ENCODE data around the gene FLNB. TPM values are rescaled to one million over a fixed set of nuclear protein-coding genes. Genes with fewer than 3 reads are reported as not detected.
"Not testable (repeated sequence)": the region's sequence is repeated elsewhere in the genome, so short reads cannot be mapped to it uniquely, and the experiment has no call there.

The FLNB gene
- total RNA-seq, 4 donors from 2014 or later, result 82.5 to 192 (median 145) TPM

DNA sequence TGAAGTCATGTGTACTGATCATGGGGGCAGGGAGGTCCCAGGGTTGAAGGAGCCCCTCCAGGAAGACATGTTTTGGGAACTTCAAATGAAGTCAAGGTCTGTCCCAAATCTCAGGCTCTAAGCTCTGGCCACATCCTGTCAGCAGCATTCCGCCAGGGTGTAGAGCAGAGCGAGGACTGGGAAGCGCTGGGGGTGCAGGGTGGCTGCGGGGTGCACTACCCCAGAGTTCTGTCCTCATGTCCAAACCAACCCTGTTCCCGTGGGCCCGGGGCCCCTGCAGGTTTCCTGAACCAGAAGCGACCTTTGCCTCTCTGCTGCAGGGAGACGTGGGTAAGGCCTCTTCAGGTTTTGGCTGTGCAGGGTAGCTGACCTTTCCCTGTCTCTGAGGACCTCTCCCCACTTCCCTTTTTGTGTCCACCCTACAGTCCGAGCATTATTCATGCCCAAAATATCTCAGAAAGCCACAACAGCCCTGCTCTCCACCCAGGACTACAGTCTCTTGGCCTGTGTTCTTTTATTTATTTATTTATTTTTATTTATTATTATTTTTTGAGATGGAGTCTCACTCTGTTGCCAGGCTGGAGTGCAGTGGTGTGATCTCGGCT is 26.6 kb upstream of the FLNB start:
- TF ChIP-seq, protein P1, sequence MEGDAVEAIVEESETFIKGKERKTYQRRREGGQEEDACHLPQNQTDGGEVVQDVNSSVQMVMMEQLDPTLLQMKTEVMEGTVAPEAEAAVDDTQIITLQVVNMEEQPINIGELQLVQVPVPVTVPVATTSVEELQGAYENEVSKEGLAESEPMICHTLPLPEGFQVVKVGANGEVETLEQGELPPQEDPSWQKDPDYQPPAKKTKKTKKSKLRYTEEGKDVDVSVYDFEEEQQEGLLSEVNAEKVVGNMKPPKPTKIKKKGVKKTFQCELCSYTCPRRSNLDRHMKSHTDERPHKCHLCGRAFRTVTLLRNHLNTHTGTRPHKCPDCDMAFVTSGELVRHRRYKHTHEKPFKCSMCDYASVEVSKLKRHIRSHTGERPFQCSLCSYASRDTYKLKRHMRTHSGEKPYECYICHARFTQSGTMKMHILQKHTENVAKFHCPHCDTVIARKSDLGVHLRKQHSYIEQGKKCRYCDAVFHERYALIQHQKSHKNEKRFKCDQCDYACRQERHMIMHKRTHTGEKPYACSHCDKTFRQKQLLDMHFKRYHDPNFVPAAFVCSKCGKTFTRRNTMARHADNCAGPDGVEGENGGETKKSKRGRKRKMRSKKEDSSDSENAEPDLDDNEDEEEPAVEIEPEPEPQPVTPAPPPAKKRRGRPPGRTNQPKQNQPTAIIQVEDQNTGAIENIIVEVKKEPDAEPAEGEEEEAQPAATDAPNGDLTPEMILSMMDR (IDR thresholded peaks at IDR 0.05), result no peak
- DNase-seq (ENCODE audit: low spot score) (no peak), ATAC-seq (ENCODE audit: low FRiP score) (no peak)

DNA sequence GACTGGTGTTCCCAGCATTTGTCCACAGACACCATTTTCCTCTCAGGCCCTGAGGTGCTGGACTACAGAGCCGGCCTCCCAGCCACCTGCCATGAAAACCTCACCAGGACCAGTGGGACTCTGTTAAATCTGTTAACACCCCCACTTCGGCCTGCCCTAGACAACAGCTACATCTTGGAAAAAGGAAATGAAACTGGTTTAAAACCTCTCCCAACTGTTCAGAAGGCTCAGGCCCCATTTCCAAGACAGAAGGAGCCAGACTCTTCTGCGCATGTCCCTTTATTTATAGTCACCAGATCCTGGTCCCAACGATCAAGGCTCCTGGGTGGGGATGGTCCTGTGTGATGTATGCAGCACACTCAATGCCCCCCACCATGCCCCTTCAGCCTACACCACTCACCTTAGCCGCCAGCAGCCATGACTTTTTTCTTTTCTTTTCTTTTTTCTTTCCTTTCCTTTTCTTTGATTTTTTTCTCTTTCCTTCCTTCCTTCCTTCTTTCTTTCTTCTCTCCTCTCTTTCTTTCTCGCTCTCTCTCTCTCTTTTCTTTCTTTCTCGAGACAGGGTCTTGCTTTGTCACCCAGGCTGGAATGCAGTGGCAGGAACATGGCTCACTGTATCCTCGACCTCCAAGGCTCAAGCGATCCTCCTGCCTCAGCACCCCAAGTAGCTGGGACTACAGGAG is 25.5 kb upstream of the FLNB start:
- ATAC-seq (ENCODE audit: low FRiP score), result no peak
- DNase-seq (ENCODE audit: low spot score), result no peak
- TF ChIP-seq, protein P1 (IDR thresholded peaks at IDR 0.05), result no peak

- ATAC-seq (ENCODE audit: low FRiP score), result peak; percentile 95
- DNase-seq (ENCODE audit: low spot score), result no peak
- TF ChIP-seq, protein P1 (IDR thresholded peaks at IDR 0.05), result no peak
Measured at GRCh38 chr3:57983734-57984518, 24.3 kb upstream of the FLNB start.

DNA sequence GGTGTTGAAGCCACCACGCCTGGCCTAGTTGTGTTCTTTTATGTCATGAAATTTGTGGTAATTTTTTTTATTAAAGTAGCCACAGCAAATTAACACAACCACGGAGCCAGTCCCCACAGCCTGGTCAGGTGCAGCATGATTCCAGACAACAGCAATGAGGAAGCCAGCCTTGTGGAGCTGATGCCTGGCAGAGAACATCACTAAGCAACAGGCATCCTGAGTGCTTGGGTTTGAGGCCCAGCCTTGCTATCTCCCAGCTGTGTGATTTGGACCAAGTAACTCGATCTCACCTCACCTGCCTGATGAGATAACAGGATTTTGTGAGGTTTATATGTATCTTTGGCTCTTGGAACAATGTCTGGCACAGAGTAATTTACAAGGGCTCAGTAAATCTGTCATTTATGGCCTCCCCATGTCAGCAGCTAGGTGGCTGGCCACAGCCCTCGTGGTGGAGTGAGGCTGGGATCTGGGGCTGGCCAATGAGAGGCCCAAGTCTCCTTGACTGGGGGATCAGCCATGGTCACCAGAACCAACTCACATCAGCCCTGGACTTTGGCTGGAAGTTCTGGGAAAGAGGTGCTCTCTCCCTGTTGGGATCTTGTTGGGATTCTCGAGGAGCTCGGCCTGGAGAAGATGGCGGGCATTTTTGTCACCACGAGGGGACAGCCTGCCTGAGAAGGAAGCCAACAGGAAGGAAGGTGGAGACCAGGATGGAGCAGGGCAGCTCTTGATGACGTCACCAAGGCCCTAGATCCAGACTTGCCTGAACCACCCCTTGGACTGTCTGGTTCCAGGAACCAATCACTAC is 22.8 kb upstream of the FLNB start:
- ATAC-seq (ENCODE audit: low FRiP score), result no peak
- TF ChIP-seq, protein P1 (IDR thresholded peaks at IDR 0.05), result no peak

GRCh38 chr3:57985984-57986246 is 22.3 kb upstream of the FLNB start:
- DNase-seq (ENCODE audit: low spot score), result no peak
- TF ChIP-seq, protein P1 (IDR thresholded peaks at IDR 0.05), result no peak
- no peak for ATAC-seq (ENCODE audit: low FRiP score)

More for the DNA sequence above, 22.8 kb upstream of the FLNB start:
- DNase-seq (ENCODE audit: low spot score), result no peak

- ATAC-seq (ENCODE audit: low FRiP score) (no peak), DNase-seq (ENCODE audit: low spot score) (no peak)
- TF ChIP-seq, protein P1 (IDR thresholded peaks at IDR 0.05), result no peak
Measured at GRCh38 chr3:57986261-57986660, 22.0 kb upstream of the FLNB start.

- DNase-seq (ENCODE audit: low spot score); ATAC-seq (ENCODE audit: low FRiP score): not testable (repeated sequence)
Measured at GRCh38 chr3:57989198-57989597, 19.0 kb upstream of the FLNB start.

Measured in omental fat pad (tissue), 4 donors.